ENCODE measurements around the gene ITGA2.

Gene ITGA2

GRCh38 chr5:53017794-53018391 lies 28.7 kb downstream of the ITGA2 start:
- H3K36me3 ChIP-seq (ENCODE audit: control insufficient read depth in 2 of 2, insufficient read depth in 2 of 2, low read length in 2 of 2), result no peaks in the 10 kb centered on the region
- H3K9me3 ChIP-seq (ENCODE audit: control insufficient read depth in 2 of 2, low read length in 2 of 2), result no peaks in the 10 kb centered on the region
- H3K27me3 ChIP-seq (ENCODE audit: control insufficient read depth in 1 of 2, insufficient read depth in 2 of 2, low read length in 2 of 2), result no peaks in the 10 kb centered on the region
- no peak overlapping the region for H3K4me3 ChIP-seq (ENCODE audit: low read length in 2 of 2)
- no peaks in the 10 kb centered on the region for H3K4me1 ChIP-seq (ENCODE audit: control insufficient read depth, insufficient read depth, low read length)
- H3K9ac ChIP-seq (ENCODE audit: low read length in 2 of 2), result no peak overlapping the region
- H3K27ac ChIP-seq (ENCODE audit: low read length), result no peak overlapping the region

DNA sequence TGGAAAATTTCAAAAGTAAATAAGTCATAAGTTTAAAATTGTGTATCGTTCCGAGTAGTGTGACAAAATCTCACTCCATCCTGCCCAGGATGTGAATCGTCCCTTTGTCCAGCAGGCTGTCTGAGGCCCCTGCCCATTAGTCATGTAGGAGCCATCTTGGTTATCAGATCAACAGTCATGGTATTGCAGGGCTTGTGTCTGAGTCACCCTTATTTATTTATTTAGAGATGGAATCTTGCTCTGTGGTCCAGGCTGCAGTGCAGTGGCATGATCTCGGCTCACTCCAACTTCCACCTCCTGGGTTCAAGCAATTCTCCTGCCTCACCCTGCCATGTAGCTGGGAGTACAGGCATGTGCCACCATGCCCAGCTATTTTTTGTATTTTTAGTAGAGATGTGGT lies 30.2 kb downstream of the ITGA2 start:
- H3K36me3 ChIP-seq (ENCODE audit: control insufficient read depth in 2 of 2, insufficient read depth in 2 of 2, low read length in 2 of 2), result no peaks in the 10 kb centered on the region
- H3K27me3 ChIP-seq (ENCODE audit: control insufficient read depth in 1 of 2, insufficient read depth in 2 of 2, low read length in 2 of 2), result no peaks in the 10 kb centered on the region
- H3K9me3 ChIP-seq (ENCODE audit: control insufficient read depth in 2 of 2, low read length in 2 of 2), result no peaks in the 10 kb centered on the region
- H3K4me3 ChIP-seq (ENCODE audit: low read length in 2 of 2), result no peak overlapping the region
- no peak overlapping the region for H3K9ac ChIP-seq (ENCODE audit: low read length in 2 of 2)
- no peaks in the 10 kb centered on the region for H3K4me1 ChIP-seq (ENCODE audit: control insufficient read depth, insufficient read depth, low read length)
- no peak overlapping the region for H3K27ac ChIP-seq (ENCODE audit: low read length)

GRCh38 chr5:53022930-53023511 lies 33.9 kb downstream of the ITGA2 start:
- H3K9me3 ChIP-seq (ENCODE audit: control insufficient read depth in 2 of 2, low read length in 2 of 2), result no peaks in the 10 kb centered on the region
- H3K27me3 ChIP-seq (ENCODE audit: control insufficient read depth in 1 of 2, insufficient read depth in 2 of 2, low read length in 2 of 2), result no peaks in the 10 kb centered on the region
- H3K9ac ChIP-seq (ENCODE audit: low read length in 2 of 2), result no peak overlapping the region
- H3K36me3 ChIP-seq (ENCODE audit: control insufficient read depth in 2 of 2, insufficient read depth in 2 of 2, low read length in 2 of 2), result no peaks in the 10 kb centered on the region
- H3K4me3 ChIP-seq (ENCODE audit: low read length in 2 of 2), result no peak overlapping the region
- no peaks in the 10 kb centered on the region for H3K4me1 ChIP-seq (ENCODE audit: control insufficient read depth, insufficient read depth, low read length)
- no peak overlapping the region for H3K27ac ChIP-seq (ENCODE audit: low read length)

- Histone ChIP-seq H3K9ac (ENCODE audit: low read length in 2 of 2) (no peak overlapping the region), H3K36me3 (ENCODE audit: control insufficient read depth in 2 of 2, insufficient read depth in 2 of 2, low read length in 2 of 2) (no peaks in the 10 kb centered on the region), H3K27ac (ENCODE audit: low read length) (no peak overlapping the region), H3K9me3 (ENCODE audit: control insufficient read depth in 2 of 2, low read length in 2 of 2) (no peaks in the 10 kb centered on the region), H3K4me3 (ENCODE audit: low read length in 2 of 2) (no peak overlapping the region), H3K27me3 (ENCODE audit: control insufficient read depth in 1 of 2, insufficient read depth in 2 of 2, low read length in 2 of 2) (no peaks in the 10 kb centered on the region), H3K4me1 (ENCODE audit: control insufficient read depth, insufficient read depth, low read length) (no peaks in the 10 kb centered on the region)
Measured at GRCh38 chr5:53023969-53024368, 34.8 kb downstream of the ITGA2 start.

GRCh38 chr5:53024535-53024934 lies 35.4 kb downstream of the ITGA2 start:
- Histone ChIP-seq H3K36me3 (ENCODE audit: control insufficient read depth in 2 of 2, insufficient read depth in 2 of 2, low read length in 2 of 2) (no peaks in the 10 kb centered on the region), H3K4me1 (ENCODE audit: control insufficient read depth, insufficient read depth, low read length) (no peaks in the 10 kb centered on the region), H3K27ac (ENCODE audit: low read length) (no peak overlapping the region), H3K9me3 (ENCODE audit: control insufficient read depth in 2 of 2, low read length in 2 of 2) (no peaks in the 10 kb centered on the region), H3K4me3 (ENCODE audit: low read length in 2 of 2) (no peak overlapping the region), H3K27me3 (ENCODE audit: control insufficient read depth in 1 of 2, insufficient read depth in 2 of 2, low read length in 2 of 2) (no peaks in the 10 kb centered on the region), H3K9ac (ENCODE audit: low read length in 2 of 2) (no peak overlapping the region)

DNA sequence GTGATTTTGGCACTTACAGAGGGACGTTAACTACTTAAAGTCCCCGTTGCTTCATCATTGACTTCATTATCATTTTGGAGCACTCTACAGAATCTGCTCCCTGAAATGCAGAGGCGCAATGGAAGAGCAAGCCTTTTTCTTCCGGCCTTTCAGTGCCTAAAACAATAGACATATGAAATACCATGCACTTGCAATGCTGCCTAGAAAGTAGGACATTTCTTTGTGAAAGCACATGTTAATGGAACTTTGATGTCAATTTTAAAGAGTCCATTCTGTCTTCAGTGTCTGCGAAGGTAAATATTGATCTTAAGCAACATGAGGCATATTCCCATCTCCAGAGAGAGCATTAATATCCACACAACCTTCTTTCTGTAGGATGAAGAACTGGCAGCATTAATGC lies 36.3 kb downstream of the ITGA2 start:
- no peaks in the 10 kb centered on the region for H3K36me3 ChIP-seq (ENCODE audit: control insufficient read depth in 2 of 2, insufficient read depth in 2 of 2, low read length in 2 of 2)
- no peak overlapping the region for H3K4me3 ChIP-seq (ENCODE audit: low read length in 2 of 2)
- H3K9me3 ChIP-seq (ENCODE audit: control insufficient read depth in 2 of 2, low read length in 2 of 2), result no peaks in the 10 kb centered on the region
- no peaks in the 10 kb centered on the region for H3K4me1 ChIP-seq (ENCODE audit: control insufficient read depth, insufficient read depth, low read length)
- H3K27me3 ChIP-seq (ENCODE audit: control insufficient read depth in 1 of 2, insufficient read depth in 2 of 2, low read length in 2 of 2), result no peaks in the 10 kb centered on the region
- no peak overlapping the region for H3K27ac ChIP-seq (ENCODE audit: low read length)
- H3K9ac ChIP-seq (ENCODE audit: low read length in 2 of 2), result no peak overlapping the region

DNA sequence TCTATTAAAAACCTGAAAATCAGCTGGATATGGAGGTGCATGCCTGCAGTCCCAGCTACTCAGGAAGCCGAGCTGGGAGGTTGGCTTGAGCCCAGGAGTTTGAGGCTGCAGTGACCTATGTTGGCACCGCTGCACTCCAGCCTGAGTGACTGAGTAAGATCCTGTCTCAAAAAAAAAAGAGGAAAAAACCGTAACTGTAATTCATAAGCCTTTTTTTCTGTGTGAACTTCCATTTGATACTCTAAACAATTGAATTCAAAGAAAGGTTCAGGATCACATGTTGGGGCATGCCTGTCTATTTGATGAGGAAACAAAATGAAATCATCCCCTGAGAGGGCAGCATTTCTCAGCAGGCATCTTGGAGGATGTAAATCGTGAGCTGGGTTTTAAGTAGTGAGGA lies 38.8 kb downstream of the ITGA2 start:
- no peak overlapping the region for H3K4me3 ChIP-seq (ENCODE audit: low read length in 2 of 2)
- no peaks in the 10 kb centered on the region for H3K36me3 ChIP-seq (ENCODE audit: control insufficient read depth in 2 of 2, insufficient read depth in 2 of 2, low read length in 2 of 2)
- H3K4me1 ChIP-seq (ENCODE audit: control insufficient read depth, insufficient read depth, low read length), result no peaks in the 10 kb centered on the region
- no peaks in the 10 kb centered on the region for H3K27me3 ChIP-seq (ENCODE audit: control insufficient read depth in 1 of 2, insufficient read depth in 2 of 2, low read length in 2 of 2)
- no peaks in the 10 kb centered on the region for H3K9me3 ChIP-seq (ENCODE audit: control insufficient read depth in 2 of 2, low read length in 2 of 2)
- no peak overlapping the region for H3K27ac ChIP-seq (ENCODE audit: low read length)
- no peak overlapping the region for H3K9ac ChIP-seq (ENCODE audit: low read length in 2 of 2)

DNA sequence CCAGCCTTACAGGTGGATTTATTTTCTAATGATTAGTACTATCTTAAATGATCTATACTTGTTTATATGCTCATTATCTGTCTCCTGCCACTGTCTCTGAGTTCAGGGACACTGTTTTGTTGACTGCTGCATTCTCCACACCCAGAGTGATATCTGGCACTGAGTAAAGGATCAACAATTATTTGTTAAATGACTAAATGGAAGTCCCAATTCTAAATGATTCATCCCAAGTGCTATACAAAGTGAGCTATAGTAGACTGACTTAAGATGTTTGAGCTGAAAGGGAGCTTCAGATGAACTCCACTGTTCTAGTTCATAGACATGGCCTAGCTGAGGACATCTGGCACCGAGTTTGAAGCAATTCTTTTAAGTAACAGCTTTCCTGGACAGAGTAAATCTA lies 40.5 kb downstream of the ITGA2 start:
- H3K9me3 ChIP-seq (ENCODE audit: control insufficient read depth in 2 of 2, low read length in 2 of 2), result no peaks in the 10 kb centered on the region
- no peak overlapping the region for H3K27ac ChIP-seq (ENCODE audit: low read length)
- H3K27me3 ChIP-seq (ENCODE audit: control insufficient read depth in 1 of 2, insufficient read depth in 2 of 2, low read length in 2 of 2), result no peaks in the 10 kb centered on the region
- no peak overlapping the region for H3K9ac ChIP-seq (ENCODE audit: low read length in 2 of 2)
- no peaks in the 10 kb centered on the region for H3K36me3 ChIP-seq (ENCODE audit: control insufficient read depth in 2 of 2, insufficient read depth in 2 of 2, low read length in 2 of 2)
- H3K4me1 ChIP-seq (ENCODE audit: control insufficient read depth, insufficient read depth, low read length), result no peaks in the 10 kb centered on the region
- no peak overlapping the region for H3K4me3 ChIP-seq (ENCODE audit: low read length in 2 of 2)

- Histone ChIP-seq H3K27ac (ENCODE audit: low read length) (no peak overlapping the region), H3K9ac (ENCODE audit: low read length in 2 of 2) (no peak overlapping the region), H3K4me3 (ENCODE audit: low read length in 2 of 2) (no peak overlapping the region), H3K36me3 (ENCODE audit: control insufficient read depth in 2 of 2, insufficient read depth in 2 of 2, low read length in 2 of 2) (no peaks in the 10 kb centered on the region), H3K4me1 (ENCODE audit: control insufficient read depth, insufficient read depth, low read length) (no peaks in the 10 kb centered on the region), H3K27me3 (ENCODE audit: control insufficient read depth in 1 of 2, insufficient read depth in 2 of 2, low read length in 2 of 2) (no peaks in the 10 kb centered on the region), H3K9me3 (ENCODE audit: control insufficient read depth in 2 of 2, low read length in 2 of 2) (no peaks in the 10 kb centered on the region)
Measured at GRCh38 chr5:53030893-53031292, 41.7 kb downstream of the ITGA2 start.

DNA sequence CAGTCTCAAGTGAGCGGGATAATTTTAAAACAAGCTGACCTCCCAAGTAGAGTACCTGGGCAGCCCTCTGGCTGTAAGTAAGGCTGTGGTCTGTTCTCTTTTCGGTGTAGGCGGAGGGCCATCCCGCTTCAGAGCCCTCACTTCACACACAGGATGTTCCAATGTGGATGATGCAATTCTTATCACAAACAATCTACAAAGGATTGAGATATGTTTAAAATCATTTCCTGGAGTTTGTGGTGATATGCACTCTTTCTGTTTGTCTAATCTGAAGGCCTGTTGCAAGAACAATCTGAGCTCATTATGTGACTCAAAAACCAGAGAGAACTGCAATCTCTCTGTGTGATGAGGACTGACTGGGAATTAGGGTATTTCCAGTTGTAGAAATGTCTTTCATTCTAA lies 42.5 kb downstream of the ITGA2 start:
- no peaks in the 10 kb centered on the region for H3K27me3 ChIP-seq (ENCODE audit: control insufficient read depth in 1 of 2, insufficient read depth in 2 of 2, low read length in 2 of 2)
- no peaks in the 10 kb centered on the region for H3K36me3 ChIP-seq (ENCODE audit: control insufficient read depth in 2 of 2, insufficient read depth in 2 of 2, low read length in 2 of 2)
- H3K9ac ChIP-seq (ENCODE audit: low read length in 2 of 2), result no peak overlapping the region
- no peak overlapping the region for H3K27ac ChIP-seq (ENCODE audit: low read length)
- no peak overlapping the region for H3K4me3 ChIP-seq (ENCODE audit: low read length in 2 of 2)
- no peaks in the 10 kb centered on the region for H3K9me3 ChIP-seq (ENCODE audit: control insufficient read depth in 2 of 2, low read length in 2 of 2)
- H3K4me1 ChIP-seq (ENCODE audit: control insufficient read depth, insufficient read depth, low read length), result no peaks in the 10 kb centered on the region

DNA sequence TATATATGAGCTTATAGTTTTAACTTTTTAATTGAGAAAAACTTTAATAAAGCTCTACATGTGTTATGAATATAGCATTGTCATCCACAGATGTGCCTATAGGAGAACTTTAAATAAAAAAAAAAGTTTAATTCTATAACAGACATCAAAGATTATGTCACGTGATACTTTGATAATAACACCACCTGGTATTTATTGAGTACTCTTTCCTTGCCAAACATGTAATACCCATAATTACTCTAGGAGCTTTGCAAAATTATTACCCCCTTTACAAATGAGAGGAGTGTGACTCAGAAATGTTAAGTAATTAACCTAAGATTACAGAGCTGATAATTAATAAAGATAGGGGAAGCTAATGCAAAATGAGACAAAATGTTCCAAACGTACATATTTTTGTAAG lies 43.0 kb downstream of the ITGA2 start:
- Histone ChIP-seq H3K9me3 (ENCODE audit: control insufficient read depth in 2 of 2, low read length in 2 of 2) (no peaks in the 10 kb centered on the region), H3K27me3 (ENCODE audit: control insufficient read depth in 1 of 2, insufficient read depth in 2 of 2, low read length in 2 of 2) (no peaks in the 10 kb centered on the region), H3K27ac (ENCODE audit: low read length) (no peak overlapping the region), H3K36me3 (ENCODE audit: control insufficient read depth in 2 of 2, insufficient read depth in 2 of 2, low read length in 2 of 2) (no peaks in the 10 kb centered on the region), H3K4me3 (ENCODE audit: low read length in 2 of 2) (no peak overlapping the region), H3K4me1 (ENCODE audit: control insufficient read depth, insufficient read depth, low read length) (no peaks in the 10 kb centered on the region), H3K9ac (ENCODE audit: low read length in 2 of 2) (no peak overlapping the region)

Measured in stomach smooth muscle (tissue), 2 donors.